CD4-positive, alpha-beta T cell treated with Interleukin-17A for 4 hours (primary cell): ENCODE measurements around the gene CPEB1.
"Not testable (repeated sequence)": the region's sequence is repeated elsewhere in the genome, so short reads cannot be mapped to it uniquely, and the experiment has no call there.

Experiments used
- DNase-seq: peaks from one replicate; pipeline ENCODE4 v3.0.0-alpha.2; 2020; ENCODE audit warnings: mixed read lengths

CPEB1 gene

DNA sequence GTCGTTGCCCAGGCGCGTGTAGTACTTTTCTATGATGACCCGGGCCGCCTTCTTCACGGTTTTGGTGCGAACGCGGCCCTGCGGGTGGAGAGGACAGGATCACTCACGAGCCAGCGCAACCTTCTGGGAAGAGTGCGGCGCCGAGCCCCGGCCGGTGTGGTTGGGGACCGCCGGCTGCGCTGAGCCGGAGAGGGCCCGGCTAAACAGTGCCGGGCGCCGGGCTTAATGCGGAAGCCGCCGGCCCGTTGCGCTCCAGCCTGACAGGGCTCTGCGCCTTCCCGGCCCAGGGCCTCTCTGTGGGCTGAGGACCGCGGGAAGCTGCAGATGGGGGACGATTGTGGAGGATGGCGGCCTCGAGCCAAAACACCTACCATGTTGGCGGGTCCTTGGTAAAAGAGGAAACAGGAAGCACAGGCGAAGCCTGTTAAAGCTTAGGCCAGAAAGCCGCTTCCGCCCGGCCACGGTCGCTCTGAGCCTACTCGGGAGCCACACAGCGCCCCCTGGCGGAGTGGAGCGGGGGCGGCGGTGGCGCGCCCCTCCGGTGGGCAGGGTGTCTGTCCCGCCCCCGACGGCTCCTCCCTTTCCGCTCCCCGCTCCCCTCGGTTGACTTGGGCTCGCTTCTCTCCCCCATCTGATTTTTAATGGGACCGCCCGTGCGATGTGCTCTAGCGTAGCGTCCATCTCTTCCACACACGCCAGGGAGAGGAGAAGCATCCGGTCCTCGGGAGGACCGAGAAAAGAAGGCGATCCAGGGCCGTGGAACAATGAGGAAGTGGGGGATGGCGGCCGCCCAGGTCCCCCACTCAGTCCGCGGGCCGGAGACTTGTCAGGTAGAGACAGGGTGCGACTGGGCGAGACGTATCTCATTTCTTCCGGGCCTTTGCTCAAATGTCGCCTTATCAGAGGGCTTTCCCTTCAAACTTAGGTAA lies 106.8 kb downstream of the CPEB1 start, which contains the start of gene RPS17:
Gene RPS17 (minus strand): TSS at position 403 of the 929 bp plus-strand sequence. CDS start 29 bp downstream, at position 374.
- peak; percentile 98 for DNase-seq

DNA sequence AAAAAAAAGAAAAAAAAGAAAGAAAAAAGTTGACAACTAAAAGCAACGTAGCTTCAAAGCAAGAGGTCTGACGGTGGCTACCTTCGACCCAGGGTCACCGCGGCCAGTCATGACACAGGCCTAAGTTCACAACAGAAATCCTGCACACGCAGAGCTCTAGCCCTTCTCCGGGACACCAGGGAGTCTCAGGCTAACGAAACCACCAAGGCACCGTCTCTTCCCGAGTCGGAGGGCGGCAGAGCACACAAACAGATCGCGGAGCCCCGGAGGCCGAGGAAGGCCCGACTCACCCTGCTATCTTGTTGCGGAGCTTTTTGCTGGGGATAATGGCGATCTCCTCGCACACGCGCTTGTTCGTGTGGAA lies 107.5 kb downstream of the CPEB1 start:
- DNase-seq: no peak

DNA sequence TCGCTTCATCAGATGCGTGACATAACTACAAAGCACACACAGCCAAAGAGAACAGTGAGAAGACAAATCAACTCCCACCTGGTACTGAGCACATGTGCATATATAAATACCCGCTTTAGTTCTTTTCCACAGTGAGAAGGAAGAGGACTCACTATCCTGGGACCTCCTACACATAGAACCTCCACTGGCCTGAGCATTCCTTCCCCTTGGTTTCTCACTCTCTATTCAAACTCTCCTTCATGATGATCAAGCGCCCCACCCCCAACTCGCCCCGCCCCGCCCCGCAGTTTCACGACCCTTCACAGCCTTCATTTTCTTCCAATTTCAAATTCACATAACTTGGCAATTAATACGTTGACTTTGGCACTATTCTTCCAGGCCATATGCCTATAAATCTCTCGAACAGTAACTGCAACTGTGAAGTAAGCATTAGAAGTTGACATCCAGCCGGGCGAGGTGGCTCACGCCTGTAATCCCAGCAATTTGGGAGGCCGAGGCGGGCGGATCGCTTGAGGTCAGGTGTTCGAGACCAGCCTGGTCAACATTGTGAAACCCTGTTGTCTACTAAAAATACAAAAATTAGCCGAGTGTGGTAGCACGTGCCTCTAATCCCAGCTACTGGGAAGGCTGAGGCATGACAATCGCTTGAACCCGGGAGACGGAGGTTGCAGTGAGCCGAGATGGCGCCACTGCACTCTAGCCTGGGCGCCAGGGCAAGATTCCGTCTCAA lies 108.0 kb downstream of the CPEB1 start:
- no peak for DNase-seq

DNA sequence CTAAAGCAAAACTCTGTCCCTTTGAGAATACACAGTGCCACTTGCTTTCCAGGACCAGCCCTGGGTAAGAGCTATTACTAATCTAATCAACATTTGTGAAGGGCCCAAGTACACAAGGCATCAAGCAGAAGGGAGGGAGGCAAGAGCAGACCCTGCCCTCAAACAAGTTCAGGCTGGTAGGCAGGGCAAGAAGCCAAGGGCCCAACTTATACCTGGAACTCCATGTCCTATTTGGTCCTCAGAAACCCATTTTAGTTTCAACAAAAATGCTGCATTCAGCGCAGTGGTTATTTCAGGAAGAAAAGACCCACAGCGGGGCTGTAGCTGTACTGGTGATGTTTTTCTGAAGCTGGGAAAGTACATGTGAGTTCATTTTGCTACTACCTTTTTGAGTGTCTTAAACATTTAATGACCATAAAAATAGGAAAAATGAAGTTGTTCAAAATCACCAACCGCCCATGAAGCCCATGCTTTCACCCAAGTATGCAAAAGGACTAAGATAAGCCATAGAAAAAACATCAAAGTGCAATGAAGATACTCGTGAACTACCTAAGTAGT lies 109.7 kb downstream of the CPEB1 start:
- no peak for DNase-seq

DNA sequence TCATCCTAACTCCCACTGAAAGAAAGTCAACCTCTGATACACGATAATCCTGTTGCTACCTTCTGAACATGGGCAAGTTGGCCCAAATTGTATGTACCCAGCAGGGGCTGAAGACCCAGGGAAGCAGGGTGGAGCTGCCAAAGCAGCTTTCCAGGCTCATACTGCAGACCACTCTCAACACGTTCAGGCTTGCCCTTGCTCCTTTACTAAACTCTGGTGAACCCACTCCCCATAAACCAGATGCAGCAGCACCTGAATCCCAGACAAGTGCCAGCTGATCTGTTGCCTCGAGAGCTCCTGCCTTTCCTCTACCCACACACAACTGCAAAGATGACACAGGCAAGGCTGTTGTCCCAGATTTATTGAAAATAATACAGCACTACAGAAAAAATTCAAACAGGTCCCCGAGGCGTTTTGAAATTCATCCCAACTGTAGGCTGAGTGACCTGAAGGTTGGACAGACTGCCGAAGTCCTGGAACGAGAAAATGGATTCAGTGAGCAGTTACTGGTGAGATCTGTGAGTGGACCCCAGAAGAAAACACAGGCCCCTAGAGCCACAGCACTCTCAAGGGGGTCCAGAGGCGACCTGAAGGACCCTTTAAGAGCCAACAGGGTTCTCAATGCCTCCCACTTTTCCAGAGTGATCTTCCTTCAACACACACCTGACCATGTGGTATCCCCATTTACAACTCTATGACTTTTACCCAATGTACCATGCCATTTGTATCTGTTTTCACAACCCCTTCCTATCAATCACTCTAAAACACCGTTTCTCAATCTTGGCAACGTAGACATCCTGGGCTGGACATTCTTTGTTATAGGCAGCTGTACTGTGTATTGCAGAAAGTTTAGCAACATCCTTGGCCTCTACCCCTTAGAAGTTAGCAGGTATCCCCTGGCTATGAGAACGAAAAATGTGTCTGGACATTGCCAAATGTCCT lies 110.5 kb downstream of the CPEB1 start:
- no peak for DNase-seq

DNA sequence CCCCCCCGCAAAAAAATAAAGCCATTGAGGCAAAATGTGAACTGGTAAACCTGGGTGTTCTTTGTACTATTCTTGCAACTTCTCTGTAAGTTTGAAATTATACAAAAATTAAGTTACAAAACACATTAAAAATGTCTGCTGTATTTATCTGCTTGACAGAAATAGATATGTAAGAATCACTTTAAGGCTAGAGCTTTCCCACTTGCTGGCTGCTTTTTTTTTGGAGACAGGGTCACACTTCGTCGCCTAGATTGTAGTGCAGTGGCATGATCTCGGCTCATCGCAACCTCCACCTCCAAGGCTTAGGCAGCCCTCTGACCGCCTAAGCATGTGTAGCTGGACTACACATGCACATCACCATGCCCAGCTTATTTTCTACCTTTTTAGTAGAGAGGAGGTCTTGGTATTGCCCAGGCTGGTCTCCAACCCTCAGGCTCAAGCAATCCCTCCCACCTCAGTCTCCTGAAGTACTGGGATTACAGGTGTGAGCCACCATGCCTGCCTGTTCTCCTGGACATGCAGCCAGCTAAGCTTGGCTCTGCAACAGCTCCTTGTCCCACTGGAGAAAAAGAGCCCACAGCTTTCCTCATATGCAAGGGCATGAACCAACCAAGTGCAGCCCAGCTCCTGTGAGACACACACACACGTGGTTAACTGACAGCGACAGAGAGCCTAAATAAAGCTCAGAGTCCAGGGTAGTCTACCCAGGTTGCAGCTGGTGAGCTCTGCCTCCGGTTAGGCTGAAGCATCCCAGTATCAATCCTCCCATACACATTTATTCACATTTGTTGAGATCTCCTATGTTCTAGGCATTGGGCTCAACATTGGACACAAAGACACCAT lies 111.4 kb downstream of the CPEB1 start:
- no peak for DNase-seq

DNA sequence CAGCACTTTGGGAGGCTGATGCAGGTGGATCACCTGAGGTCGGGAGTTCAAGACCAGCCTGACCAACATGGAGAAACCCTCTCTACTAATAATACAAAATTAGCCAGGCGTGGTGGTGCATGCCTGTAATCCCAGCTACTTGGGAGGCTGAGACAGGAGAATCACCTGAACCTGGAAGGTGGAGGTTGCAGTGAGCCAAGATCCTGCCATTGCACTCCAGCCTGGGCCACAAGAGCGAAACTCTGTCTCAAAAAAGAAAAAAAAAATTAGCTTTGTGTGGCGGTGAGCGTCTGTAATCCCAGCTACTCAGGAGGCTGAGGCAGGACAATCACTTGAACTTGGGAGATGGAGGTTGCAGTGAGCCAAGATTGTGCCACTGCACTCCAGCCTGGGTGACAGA lies 112.0 kb downstream of the CPEB1 start:
- not testable (repeated sequence) for DNase-seq

DNA sequence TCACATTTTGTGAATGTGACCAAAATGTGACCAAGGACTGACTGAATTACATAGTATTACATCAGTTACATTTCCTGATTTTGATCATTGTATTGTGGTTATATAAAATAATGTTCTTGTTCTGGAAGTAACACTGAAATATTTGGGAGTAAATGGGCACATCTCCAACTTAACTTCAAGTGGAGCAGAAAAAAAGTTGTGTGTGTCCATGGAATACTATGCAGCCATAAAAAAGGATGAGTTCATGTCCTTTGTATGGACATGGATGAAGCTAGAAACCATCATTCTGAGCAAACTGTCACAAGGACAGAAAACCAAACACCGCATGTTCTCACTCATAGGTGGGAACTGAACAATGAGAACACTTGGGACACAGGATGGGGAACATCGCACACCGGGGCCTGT lies 112.7 kb downstream of the CPEB1 start:
- not testable (repeated sequence) for DNase-seq

DNA sequence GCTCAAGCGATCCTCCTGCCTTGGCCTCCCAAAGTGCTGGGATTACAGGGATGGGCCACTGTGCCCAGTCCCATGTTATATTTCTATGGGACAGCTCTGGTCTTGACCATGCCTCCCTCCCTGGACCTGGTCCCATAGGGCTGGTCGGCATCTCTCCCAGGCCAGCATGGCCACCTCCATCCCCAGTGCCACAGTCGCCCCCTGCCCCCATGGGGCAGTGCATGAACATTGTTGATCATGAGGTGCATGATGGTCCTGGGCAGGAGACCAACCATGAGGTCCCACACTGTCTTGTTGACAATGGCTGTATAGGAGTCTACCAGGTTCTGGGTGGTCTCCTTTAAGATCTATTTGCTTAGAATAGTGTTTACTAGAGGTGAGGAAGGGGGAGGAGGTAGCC lies 113.4 kb downstream of the CPEB1 start:
- DNase-seq: no peak

DNA sequence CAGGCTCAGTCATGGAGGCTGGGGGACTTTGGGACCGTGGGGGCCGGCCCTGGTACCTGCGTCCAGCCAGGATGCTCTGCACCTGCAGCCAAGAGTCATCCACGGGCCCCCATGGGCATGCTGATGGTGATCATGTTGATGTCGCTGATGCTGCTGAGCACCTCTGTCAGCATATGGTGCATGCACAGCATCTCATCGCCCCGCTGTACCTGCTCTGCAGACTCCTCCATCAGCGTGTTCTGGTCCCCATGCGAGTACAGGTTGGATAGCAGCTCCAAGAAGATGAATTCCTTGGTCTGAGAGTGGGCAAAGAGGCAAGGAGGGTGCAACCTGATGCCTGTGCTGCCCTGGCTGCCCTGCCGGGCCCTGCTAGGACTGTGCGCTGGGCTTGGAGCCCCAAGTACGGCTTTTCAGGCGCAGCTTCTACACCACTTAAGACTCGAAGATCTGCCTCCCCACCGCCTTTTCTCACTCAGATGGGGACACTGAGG lies 114.1 kb downstream of the CPEB1 start:
- no peak for DNase-seq

DNA sequence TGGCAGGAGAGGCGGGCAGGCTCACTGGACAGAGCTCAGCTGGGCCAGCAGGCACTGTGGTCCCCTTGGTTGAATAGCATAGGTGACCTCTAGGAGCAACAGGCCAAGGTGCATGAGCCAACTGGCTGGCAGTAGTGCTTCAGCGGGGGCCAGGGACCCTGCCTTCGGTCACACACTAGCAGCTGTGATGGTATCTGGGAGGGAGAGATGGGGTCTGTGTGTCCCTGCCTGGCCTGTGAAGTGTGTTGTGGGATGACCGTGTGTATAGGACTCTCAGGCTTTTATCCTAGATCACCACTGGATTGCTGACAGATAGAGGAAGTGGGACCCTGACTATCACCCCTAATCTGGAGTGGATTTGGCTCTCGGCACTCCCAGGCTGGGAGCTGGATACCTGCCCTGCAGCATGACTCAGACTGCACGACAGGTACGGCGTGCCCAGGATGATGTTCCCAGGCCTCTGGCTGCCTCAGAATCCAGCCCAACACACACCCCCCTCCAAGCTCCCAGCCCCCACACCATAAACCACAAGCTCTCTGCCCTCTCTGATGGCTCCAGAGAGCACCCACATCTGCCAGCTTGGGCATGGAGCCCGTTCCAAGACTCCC lies 114.7 kb downstream of the CPEB1 start:
- DNase-seq: no peak

DNA sequence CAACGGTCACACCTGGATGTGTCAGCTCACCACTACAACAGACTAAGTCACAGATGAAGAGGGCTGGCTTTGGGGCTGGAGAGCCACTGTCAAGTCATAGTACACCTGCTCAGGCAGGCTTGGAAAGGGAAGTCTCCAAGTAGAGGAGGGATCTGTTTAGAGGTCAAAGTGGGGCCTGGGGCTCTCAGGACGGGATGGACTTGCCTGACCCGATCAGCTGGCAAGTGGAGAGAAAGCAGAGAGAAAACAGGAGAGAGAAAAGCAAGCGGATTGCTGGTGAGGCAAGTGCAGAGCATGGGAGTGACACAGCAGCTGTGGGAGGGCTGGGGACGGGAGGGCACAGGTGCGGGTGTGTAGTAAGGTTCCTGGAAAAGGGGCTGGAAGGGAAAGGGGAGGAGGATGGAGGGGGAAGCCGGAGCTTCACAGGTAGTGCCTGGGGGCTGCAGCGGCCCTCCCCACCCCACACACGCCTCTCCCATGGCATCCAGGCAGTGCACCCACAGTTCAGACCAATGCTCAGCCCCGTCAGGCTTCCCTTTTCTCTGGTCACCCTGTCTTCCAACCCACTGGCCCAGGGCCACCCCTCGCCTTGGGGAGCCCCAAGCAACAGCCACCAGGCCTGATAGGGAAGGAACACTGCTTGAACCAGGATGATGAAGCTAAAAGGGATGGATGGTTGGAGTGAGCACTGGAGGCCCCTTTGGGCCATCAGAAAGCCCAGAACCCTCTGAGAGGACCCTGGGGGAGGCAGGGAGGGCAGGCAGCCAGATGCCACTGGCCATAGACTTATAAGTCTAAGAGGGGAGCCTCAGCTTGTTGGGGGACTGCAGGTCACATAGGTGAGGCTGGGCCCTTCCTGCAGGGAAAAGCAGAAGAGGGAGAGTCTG lies 115.4 kb downstream of the CPEB1 start:
- no peak for DNase-seq

DNA sequence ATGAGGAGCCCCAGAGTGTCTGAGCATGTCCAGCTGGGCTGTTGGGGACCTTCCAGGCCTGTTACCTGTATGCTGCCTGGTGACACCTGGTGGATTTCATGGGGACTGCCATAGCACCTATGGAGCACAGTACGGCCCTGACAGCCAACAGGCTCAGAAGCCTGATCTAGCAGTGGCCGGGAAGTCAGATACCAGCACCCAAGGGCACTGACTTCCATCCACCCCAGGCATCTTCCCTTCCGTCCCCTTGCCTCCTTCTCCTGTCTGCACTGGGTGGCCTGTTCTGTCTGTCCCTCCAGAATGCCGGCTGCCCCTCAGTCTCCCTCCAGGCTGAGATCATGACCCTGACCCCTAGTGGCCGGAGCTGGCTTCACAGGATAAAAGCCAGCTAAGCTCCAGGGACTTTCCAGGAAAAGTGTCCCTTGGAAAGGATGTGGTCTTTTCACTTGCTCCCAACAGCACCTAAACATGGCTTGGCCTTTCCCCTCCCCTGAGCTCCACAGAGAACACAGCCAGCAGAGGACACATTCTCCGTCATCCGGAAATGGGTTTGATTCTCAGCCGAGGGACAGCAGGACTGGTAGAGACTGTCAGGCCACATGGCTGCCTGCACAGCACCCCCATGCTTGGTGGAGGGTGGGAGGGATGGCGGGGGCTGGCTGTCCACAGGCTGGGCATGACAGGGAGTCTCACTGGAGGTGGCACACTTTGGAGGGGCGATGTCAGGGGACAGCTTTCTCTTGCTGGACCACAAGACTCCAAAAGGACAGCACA lies 116.4 kb downstream of the CPEB1 start:
- DNase-seq: peak; percentile 69

DNA sequence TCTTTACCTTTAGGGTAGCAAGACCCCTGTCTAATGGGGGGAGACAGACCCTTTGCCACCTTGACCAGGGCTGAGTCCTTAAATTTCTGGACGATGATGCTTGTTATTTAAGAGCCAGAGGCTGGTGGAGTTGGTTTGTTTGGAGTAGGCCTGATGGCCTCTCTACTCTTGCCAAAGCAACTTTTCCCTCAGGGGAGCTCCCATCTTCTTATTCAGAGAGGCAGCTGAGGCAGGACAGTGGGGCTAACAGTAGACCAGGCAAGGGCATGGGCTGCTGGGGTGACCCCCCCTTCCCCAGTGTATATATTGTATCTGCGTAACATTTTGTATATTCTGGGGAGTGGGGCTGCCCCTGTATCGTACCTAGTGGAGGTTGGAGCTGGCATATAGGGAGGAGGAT lies 117.2 kb downstream of the CPEB1 start:
- DNase-seq: no peak

DNA sequence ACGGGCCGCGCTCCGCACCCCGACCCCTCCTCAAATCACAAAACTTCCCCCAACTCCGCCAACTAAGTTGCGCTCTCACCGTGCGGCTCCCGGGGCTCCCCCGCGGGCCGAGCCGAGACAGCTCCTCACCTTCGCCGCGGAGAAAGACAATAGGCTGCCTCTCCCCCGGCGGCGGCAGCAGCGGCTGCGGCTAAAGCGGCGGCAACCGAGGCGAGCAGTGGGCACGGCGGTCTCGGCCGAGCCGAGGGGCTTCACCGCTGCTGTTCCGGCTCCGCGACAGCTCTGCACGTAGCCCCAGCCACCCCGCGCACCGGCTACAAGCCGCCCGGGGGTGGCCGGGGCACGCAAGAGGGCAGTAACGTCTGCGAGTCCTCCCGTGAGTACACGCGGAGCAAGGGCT lies 133.6 kb downstream of the CPEB1 start:
- DNase-seq: not testable (repeated sequence)

DNA sequence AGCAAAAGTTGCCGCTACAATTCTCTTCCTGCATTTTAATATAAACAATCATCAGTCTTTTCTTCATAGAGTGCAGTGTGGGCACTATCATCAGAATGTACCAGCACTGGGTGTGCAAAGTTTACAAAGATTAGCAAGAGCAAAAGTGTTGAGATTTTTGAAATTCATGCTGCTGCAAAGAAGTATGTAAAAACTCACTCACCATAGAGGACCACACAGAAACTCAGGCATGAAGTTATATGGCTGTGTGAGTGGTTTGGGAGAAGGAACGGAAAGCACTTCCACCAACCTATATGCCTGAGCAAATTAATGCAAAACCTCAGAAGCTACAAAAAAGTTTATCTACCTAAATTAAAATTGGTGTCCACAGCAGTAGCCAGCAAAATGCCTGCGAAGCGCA lies 139.5 kb downstream of the CPEB1 start:
- not testable (repeated sequence) for DNase-seq

DNA sequence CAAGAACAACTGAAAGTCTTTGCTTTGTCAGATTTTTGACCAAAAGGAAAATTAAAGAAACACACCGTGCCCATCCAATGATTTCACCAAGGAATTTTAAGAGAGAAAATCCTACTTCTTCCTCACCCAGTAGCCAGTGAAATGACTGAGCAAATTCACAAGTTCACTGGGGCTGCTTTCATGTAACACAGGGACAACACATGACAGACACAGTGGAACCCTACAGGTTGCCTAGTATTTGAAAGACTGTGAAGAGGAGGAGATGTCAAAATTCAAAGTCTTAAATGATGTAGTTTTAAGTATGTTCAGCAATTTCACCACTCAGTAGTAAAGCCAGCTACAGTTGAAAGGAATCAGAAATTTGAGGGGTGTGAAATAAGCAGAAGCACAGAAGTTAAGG lies 140.1 kb downstream of the CPEB1 start:
- DNase-seq: not testable (repeated sequence)

DNA sequence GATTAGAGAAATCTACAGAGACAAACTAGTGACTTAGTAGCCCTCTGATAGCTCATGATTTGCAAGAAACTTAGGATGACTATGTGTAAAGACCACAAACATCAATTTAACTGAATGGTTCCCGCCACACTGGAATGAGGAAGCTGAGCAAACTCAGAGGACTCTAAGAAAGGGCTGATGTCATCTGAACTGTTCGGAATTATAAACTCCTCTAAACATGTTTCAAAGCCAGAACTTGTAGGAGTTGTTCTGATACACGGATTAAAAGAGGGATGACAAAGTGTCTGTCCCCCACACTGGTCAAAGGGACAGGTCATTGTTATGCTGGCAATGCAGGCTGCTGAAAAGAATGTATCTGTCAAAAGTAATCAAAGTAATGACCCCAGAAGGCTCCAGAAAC lies 141.3 kb downstream of the CPEB1 start:
- not testable (repeated sequence) for DNase-seq

DNA sequence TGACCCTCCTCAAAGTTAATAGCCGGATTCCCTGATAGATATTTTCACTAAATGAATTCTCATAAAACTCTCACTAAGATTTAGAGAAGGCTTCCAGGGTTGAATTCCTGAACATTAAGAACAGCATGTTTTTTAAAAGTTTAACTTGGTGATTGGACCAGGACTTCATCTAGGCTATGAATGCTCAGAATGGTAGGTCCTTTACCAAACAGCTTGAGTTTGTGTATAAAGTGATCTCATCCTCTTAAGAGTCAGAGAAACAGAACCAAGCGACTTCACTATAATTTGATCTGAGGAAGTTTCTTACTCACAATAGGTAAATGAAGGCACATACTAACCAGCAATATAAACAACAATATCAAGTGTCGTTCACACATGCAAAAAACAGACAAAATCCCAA lies 143.1 kb downstream of the CPEB1 start:
- DNase-seq: not testable (repeated sequence)
